Glomerular visceral epithelial cell (primary cell): Measurements from ENCODE around the gene MAST2.
A peak's percentile ranks its signal among the peaks of the same experiment; 100 is the strongest.
"Not testable (repeated sequence)": the region's sequence is repeated elsewhere in the genome, so short reads cannot be mapped to it uniquely, and the experiment has no call there.

ENCODE experiments used
- DNase-seq: peaks from one replicate; pipeline ENCODE4 v3.0.0-alpha.2; 2016; ENCODE audit errors: extremely low spot score

Gene MAST2

GRCh38 chr1:45892068-45892785, 88.8 kb downstream of the MAST2 start:
- DNase-seq, result peak; percentile 87

GRCh38 chr1:45894331-45894730, 90.9 kb downstream of the MAST2 start:
- no peak for DNase-seq

- DNase-seq, result no peak
These were observed 91.5 kb downstream of the MAST2 start for GRCh38 chr1:45894921-45895320.

- no peak for DNase-seq
These were observed 92.0 kb downstream of the MAST2 start for GRCh38 chr1:45895406-45895805.

GRCh38 chr1:45906883-45907282, 103.5 kb downstream of the MAST2 start:
- no peak for DNase-seq

- no peak for DNase-seq
These were observed 105.3 kb downstream of the MAST2 start for GRCh38 chr1:45908611-45909140.

- DNase-seq, result no peak
These were observed 108.2 kb downstream of the MAST2 start for GRCh38 chr1:45911634-45912033.

GRCh38 chr1:45913183-45913683, 109.8 kb downstream of the MAST2 start:
- DNase-seq, result no peak

- DNase-seq, result no peak
These were observed 110.5 kb downstream of the MAST2 start for GRCh38 chr1:45913731-45914501.

GRCh38 chr1:45914836-45915235, 111.4 kb downstream of the MAST2 start:
- DNase-seq, result no peak

GRCh38 chr1:45922374-45922773, 119.0 kb downstream of the MAST2 start:
- DNase-seq, result no peak

GRCh38 chr1:45922813-45923212, 119.4 kb downstream of the MAST2 start:
- DNase-seq, result no peak

- DNase-seq, result no peak
These were observed 119.9 kb downstream of the MAST2 start for GRCh38 chr1:45923343-45923742.

- DNase-seq, result no peak
These were observed 121.3 kb downstream of the MAST2 start for GRCh38 chr1:45924736-45925135.

GRCh38 chr1:45925728-45926287, 122.4 kb downstream of the MAST2 start:
- no peak for DNase-seq

GRCh38 chr1:45926330-45926729, 122.9 kb downstream of the MAST2 start:
- DNase-seq, result no peak

- DNase-seq, result not testable (repeated sequence)
These were observed 124.0 kb downstream of the MAST2 start for GRCh38 chr1:45927231-45927915.

GRCh38 chr1:45928486-45929205, 125.2 kb downstream of the MAST2 start:
- peak; percentile 5 for DNase-seq

- peak; percentile 81 for DNase-seq
These were observed 125.9 kb downstream of the MAST2 start for GRCh38 chr1:45929257-45929687.

- no peak for DNase-seq
These were observed 127.1 kb downstream of the MAST2 start for GRCh38 chr1:45930258-45931150.
